ENCODE measurements around the gene HECTD2. TPM values are rescaled to one million over a fixed set of nuclear protein-coding genes. Genes with fewer than 3 reads are reported as not detected.

Gene HECTD2
- total RNA-seq, 4 donors from 2014 or later, result 4.2 to 7.1 (median 6.2) TPM

DNA sequence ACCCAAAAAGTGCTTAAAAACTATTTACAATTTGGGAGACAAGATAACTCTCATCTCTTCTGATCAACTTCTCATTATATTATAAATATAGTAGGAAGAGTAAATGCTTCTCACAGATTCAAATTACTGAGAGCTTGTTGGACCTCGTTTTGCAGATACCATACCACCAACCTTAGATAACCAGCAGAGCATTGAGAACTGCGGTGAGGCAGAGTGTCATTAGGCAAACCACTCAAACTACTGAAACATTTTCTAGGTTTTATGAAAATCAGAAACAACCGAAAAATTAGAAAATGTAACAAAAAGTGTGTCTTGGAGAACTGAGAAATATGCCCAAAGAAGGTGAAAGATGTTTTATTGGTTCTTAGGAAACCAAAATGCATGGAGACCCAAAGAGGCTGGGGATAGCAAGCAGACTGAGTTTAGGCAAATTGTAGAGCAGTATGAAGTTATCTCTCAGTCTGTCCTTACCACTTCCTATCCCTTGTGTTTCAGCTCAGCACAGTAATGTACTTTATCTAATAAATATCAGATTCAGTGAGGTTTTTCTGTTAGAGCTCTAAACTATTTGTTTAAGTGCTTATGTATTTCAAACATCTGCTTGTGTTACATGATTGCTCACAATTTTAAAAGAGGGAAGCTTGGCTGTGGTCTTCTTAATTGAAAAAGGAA, 77.9 kb downstream of the HECTD2 start:
- no peak overlapping the region for H3K4me3 ChIP-seq (ENCODE audit: low read depth, poor library complexity, severe bottlenecking)
- intact Hi-C loops (cut with DNase I; ENCODE audit: low total_unique reads), result no loop called here
- no peak for DNase-seq (ENCODE audit: low spot score in 2 of 2)
- 88% methylated on average over 3 of the region's 3 CpGs for WGBS, 2 donors
- TF ChIP-seq, protein P1, sequence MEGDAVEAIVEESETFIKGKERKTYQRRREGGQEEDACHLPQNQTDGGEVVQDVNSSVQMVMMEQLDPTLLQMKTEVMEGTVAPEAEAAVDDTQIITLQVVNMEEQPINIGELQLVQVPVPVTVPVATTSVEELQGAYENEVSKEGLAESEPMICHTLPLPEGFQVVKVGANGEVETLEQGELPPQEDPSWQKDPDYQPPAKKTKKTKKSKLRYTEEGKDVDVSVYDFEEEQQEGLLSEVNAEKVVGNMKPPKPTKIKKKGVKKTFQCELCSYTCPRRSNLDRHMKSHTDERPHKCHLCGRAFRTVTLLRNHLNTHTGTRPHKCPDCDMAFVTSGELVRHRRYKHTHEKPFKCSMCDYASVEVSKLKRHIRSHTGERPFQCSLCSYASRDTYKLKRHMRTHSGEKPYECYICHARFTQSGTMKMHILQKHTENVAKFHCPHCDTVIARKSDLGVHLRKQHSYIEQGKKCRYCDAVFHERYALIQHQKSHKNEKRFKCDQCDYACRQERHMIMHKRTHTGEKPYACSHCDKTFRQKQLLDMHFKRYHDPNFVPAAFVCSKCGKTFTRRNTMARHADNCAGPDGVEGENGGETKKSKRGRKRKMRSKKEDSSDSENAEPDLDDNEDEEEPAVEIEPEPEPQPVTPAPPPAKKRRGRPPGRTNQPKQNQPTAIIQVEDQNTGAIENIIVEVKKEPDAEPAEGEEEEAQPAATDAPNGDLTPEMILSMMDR (IDR thresholded peaks at IDR 0.05), result no peak

- TF ChIP-seq, protein P1 (IDR thresholded peaks at IDR 0.05), result no peak
- TF ChIP-seq POLR2A (IDR thresholded peaks at IDR 0.05), result no peak
- no peak overlapping the region for H3K4me3 ChIP-seq (ENCODE audit: low read depth, poor library complexity, severe bottlenecking)
- WGBS, 2 donors, result 31 to 32% methylated on average over 2 of the region's 2 CpGs
- no peak for DNase-seq (ENCODE audit: low spot score in 2 of 2)
- intact Hi-C loops (cut with DNase I; ENCODE audit: low total_unique reads), result loop anchor here (2.0 kb wide), 1 partner anchor 143 kb away; no protein-coding TSS in a partner anchor
Observed at GRCh38 chr10:91493313-91493712, 83.2 kb downstream of the HECTD2 start.

DNA sequence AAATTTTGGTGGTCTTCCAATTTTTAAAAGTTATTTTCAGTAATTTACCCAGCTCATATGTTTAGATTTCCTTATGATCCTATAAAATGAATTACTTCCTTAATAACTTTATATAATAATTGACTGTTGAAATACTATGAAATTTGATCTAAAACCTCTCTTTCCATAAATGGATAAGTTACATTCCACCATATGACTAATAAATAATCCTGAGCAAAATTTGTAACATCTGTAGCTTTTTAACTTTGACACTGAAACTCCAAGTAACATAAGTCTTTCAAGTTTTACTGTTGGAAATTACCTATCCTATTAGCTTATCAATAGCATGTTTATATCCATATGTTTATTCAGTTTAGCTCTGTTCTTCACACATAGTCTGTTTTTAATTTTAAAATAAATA, 85.3 kb downstream of the HECTD2 start:
- no peak overlapping the region for H3K4me3 ChIP-seq (ENCODE audit: low read depth, poor library complexity, severe bottlenecking)
- DNase-seq (ENCODE audit: low spot score in 2 of 2), result no peak
- intact Hi-C loops (cut with DNase I; ENCODE audit: low total_unique reads), result no loop called here
- no peak for TF ChIP-seq POLR2A (IDR thresholded peaks at IDR 0.05)
- TF ChIP-seq, protein P1 (IDR thresholded peaks at IDR 0.05), result no peak

DNA sequence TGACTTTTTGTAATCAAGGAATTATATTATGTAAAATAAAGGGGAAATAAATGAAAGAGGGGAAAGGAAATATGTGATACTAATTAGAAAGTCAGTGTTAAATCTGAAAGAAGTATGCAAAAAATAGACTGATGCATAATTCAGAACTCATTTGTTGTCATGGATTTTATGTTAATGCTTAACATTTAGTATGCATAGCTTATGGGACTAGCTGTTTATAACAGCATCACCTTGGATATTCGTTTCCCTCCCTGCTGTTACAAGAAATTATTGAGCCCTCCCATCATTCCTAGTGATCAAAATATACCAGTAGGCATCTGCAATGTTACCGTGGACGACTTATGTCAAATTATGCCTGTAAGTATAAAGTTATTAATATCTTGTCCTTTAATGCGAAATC, 85.9 kb downstream of the HECTD2 start:
- TF ChIP-seq, protein P1 (IDR thresholded peaks at IDR 0.05), result no peak
- TF ChIP-seq POLR2A (IDR thresholded peaks at IDR 0.05), result no peak
- no peak for DNase-seq (ENCODE audit: low spot score in 2 of 2)
- WGBS, 2 donors, result 75 to 80% methylated on average over 4 of the region's 4 CpGs
- no peak overlapping the region for H3K4me3 ChIP-seq (ENCODE audit: low read depth, poor library complexity, severe bottlenecking)
- intact Hi-C loops (cut with DNase I; ENCODE audit: low total_unique reads), result no loop called here

- no peak for DNase-seq (ENCODE audit: low spot score in 2 of 2)
- WGBS, 2 donors, result 87 to 89% methylated on average over 5 of the region's 5 CpGs
Observed at GRCh38 chr10:91511549-91512330, 101.6 kb downstream of the HECTD2 start.

More at GRCh38 chr10:91511549-91512330, 101.6 kb downstream of the HECTD2 start:
- intact Hi-C loops (cut with DNase I; ENCODE audit: low total_unique reads), result no loop called here
- TF ChIP-seq, protein P1 (IDR thresholded peaks at IDR 0.05), result no peak
- TF ChIP-seq POLR2A (IDR thresholded peaks at IDR 0.05), result no peak
- no peak overlapping the region for H3K4me3 ChIP-seq (ENCODE audit: low read depth, poor library complexity, severe bottlenecking)

Data from lower leg skin (tissue), 4 donors.